PC-9 (cell line): Measurements from ENCODE around the gene TBL1XR1. TPM values are rescaled to one million over a fixed set of nuclear protein-coding genes. Genes with fewer than 3 reads are reported as not detected.
A peak's percentile ranks its signal among the peaks of the same experiment; 100 is the strongest.

Experiments used
- BruUV-seq: library from RNA; stranded (reverse); fragments of 400-500 nt; replicated peaks from 2 replicates; lab custom pipeline; 2021; lab: Mats Ljungman, UMichigan
- CTCF ChIA-PET: fragments of 300-600 bp; sonication (Branson Sonifier 250); formaldehyde crosslinking; loops from one replicate; lab custom pipeline; 2022; ENCODE audit warnings: antibody characterized with exemption; lab: Charles Lee
- POLR2A ChIA-PET: fragments of 300-600 bp; sonication (Branson Sonifier 250); formaldehyde crosslinking; loops from one replicate; lab custom pipeline; 2022; ENCODE audit warnings: antibody characterized with exemption; ENCODE audit not compliant: unreplicated experiment; lab: Charles Lee
- DNase-seq, 2 experiments: peaks; one replicate each; pipeline versions ENCODE4 v3.0.0 to v3.0.0-alpha.2; 2015 to 2022; ENCODE audit warnings: mixed read lengths in 1 of 2
- H2AFZ ChIP-seq: fragments of 200-600 bp; sonication (generic); 2 replicates; pipeline ENCODE4 v1.8.1; 2017; ENCODE audit warnings: antibody characterized with exemption
- H3F3A ChIP-seq: fragments of 200-600 bp; sonication (generic); 2 replicates; pipeline ENCODE4 v1.8.1; 2017; ENCODE audit warnings: antibody characterized with exemption, mild to moderate bottlenecking, low read depth; ENCODE audit not compliant: insufficient read depth
- H3K27ac ChIP-seq: fragments of 200-600 bp; sonication (generic); 2 replicates; pipeline ENCODE4 v1.6.1; 2016; ENCODE audit warnings: mixed run types
- H3K27me3 ChIP-seq: fragments of 200-600 bp; sonication (generic); 2 replicates; pipeline ENCODE4 v1.6.1; 2016; ENCODE audit warnings: low read depth, mixed run types; ENCODE audit not compliant: insufficient read depth
- H3K36me3 ChIP-seq: fragments of 200-600 bp; sonication (generic); 2 replicates; pipeline ENCODE4 v1.6.1; 2016; ENCODE audit warnings: low read depth, mixed run types
- H3K4me1 ChIP-seq: fragments of 200-600 bp; sonication (generic); replicated peaks from 2 replicates; pipeline ENCODE4 v1.6.1; 2016; ENCODE audit warnings: mixed run types; ENCODE audit not compliant: insufficient read depth
- H3K4me2 ChIP-seq: fragments of 200-600 bp; sonication (generic); 2 replicates; pipeline ENCODE4 v1.6.1; 2017; ENCODE audit warnings: mixed run types
- H3K4me3 ChIP-seq: fragments of 200-600 bp; sonication (generic); 2 replicates; pipeline ENCODE4 v1.6.1; 2016; ENCODE audit warnings: mixed run types
- H3K79me2 ChIP-seq: fragments of 200-600 bp; sonication (generic); 2 replicates; pipeline ENCODE4 v1.6.1; 2017; ENCODE audit warnings: low read depth, mixed run types
- H3K9me2 ChIP-seq: fragments of 200-600 bp; sonication (generic); 2 replicates; pipeline ENCODE4 v1.8.1; 2017; ENCODE audit warnings: mild to moderate bottlenecking; ENCODE audit not compliant: insufficient read depth
- H3K9me3 ChIP-seq: fragments of 200-600 bp; sonication (generic); 2 replicates; pipeline ENCODE4 v1.8.1; 2016; ENCODE audit warnings: low read depth; ENCODE audit not compliant: insufficient read depth
- H4K20me1 ChIP-seq: fragments of 200-600 bp; sonication (generic); 2 replicates; pipeline ENCODE4 v1.8.1; 2017; ENCODE audit not compliant: insufficient read depth
- EZH2 ChIP-seq: fragments of 200-600 bp; sonication (generic); IDR thresholded peaks from 2 replicates; pipeline ENCODE4 v1.8.0; 2017; ENCODE audit warnings: antibody characterized with exemption, low read depth
- intact Hi-C: fragments of 100-400 bp; cut with micrococcal nuclease; formaldehyde crosslinking; loops from one replicate; pipeline ENCODE4 v1.10.0; 2022; ENCODE audit not compliant: unreplicated experiment
- total RNA-seq: library from RNA; stranded (reverse); gene quantifications from 2 replicates; pipeline ENCODE4 v1.2.3, GENCODE V29; 2021
- TF ChIP-seq, protein P1 (sequence below): fragments of 200-600 bp; sonication (generic); conservative IDR thresholded peaks from 2 replicates; pipeline ENCODE4 v1.6.1; 2017; ENCODE audit warnings: mixed run types, antibody characterized with exemption, mild to moderate bottlenecking, moderate library complexity

Gene TBL1XR1
- total RNA-seq, 1 experiment from 2014 or later: 243 TPM

DNA sequence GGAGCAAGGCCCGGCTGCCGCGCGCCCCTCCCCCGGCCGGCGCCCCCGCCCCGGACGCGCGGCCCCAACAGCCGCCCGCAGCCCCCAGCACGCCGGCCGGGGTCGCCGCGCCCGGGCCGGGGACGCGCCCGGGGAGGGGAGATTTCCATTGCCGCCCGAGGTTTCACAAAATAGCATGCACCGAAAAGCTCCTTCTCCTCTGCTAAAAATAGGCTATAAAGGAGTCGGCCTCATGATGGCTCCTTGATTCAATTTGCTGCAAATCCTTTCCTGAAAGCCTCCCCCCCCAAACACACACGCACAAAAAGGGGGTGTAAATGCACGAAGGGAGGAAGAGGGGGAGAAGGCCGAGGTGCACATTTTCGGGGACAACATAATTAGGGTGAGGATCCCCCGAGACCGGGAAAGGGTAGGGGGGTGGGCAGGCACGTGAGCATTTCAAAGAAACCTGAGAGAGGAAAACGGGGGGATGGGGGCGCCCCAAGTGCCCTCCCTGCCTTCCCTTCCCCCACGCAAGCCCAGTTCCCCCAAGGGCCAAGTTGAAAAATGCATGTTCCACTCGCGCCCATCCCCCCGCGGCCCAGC lies 734 bp downstream of the TBL1XR1 start:
- no TSS peak for BruUV-seq
- peak in 1 of 2 experiments; percentile 33 for DNase-seq
- Histone ChIP-seq H3K9me2 (no peaks in the 10 kb centered on the region), H3K36me3 (peaks cover 32% of the 10 kb centered on the region), H4K20me1 (peaks cover 5% of the 10 kb centered on the region), H3F3A (peaks cover 37% of the 10 kb centered on the region; the same call in 1 of the 2 replicates), H3K4me1 (peaks cover 44% of the 10 kb centered on the region), H2AFZ (peak overlapping the region; percentile 74), H3K27me3 (no peaks in the 10 kb centered on the region), H3K27ac (peak overlapping the region; percentile 97), H3K4me3 (peak overlapping the region; percentile 82), H3K9me3 (no peaks in the 10 kb centered on the region), H3K79me2 (peaks cover 52% of the 10 kb centered on the region), H3K4me2 (peak overlapping the region; percentile 85)
- intact Hi-C loops: loop anchor here (1.0 to 10.0 kb wide), 12 partner anchors 145 to 1189 kb away; no protein-coding TSS in a partner anchor
- no peak for TF ChIP-seq EZH2
- TF ChIP-seq, protein P1, sequence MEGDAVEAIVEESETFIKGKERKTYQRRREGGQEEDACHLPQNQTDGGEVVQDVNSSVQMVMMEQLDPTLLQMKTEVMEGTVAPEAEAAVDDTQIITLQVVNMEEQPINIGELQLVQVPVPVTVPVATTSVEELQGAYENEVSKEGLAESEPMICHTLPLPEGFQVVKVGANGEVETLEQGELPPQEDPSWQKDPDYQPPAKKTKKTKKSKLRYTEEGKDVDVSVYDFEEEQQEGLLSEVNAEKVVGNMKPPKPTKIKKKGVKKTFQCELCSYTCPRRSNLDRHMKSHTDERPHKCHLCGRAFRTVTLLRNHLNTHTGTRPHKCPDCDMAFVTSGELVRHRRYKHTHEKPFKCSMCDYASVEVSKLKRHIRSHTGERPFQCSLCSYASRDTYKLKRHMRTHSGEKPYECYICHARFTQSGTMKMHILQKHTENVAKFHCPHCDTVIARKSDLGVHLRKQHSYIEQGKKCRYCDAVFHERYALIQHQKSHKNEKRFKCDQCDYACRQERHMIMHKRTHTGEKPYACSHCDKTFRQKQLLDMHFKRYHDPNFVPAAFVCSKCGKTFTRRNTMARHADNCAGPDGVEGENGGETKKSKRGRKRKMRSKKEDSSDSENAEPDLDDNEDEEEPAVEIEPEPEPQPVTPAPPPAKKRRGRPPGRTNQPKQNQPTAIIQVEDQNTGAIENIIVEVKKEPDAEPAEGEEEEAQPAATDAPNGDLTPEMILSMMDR: no peak
- ChIA-PET CTCF (interaction anchor here (1.0 kb wide), 1 partner anchor 251 kb away, joined by 3 read pairs; no protein-coding TSS in a partner anchor), POLR2A (interaction anchor here (1.8 kb wide), 1 partner anchor 161 kb away, joined by 9 read pairs; no protein-coding TSS in a partner anchor)

DNA sequence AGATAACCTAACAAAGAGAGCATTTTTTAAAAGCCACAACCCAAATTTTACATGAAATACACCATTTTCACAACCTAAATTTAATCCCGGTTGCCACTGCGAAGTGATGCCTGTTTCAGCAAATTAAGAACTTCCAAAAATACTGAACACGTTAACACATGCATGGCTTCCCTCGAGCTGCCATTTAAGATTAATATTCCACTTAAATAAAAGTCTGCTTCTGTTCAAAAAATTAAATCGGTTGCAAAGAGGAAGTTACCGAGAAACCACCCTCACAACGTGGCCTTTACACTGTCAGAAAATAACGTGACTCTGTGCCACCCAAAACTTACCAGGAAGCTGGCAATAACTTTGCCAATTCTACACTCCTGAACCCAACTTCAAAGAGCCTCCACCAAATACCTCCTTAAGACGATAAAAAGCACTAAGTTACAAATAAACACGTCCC lies 1.2 kb downstream of the TBL1XR1 start:
- Histone ChIP-seq H3K36me3 (peaks cover 35% of the 10 kb centered on the region), H3K4me3 (peak overlapping the region; percentile 82), H3K4me2 (peak overlapping the region; percentile 85), H3K27me3 (no peaks in the 10 kb centered on the region), H3K9me3 (no peaks in the 10 kb centered on the region), H3K27ac (peak overlapping the region; percentile 97), H3K79me2 (peaks cover 58% of the 10 kb centered on the region), H3K4me1 (peaks cover 49% of the 10 kb centered on the region), H3F3A (peaks cover 38% of the 10 kb centered on the region; the same call in 1 of the 2 replicates), H2AFZ (peak overlapping the region; percentile 74), H4K20me1 (peaks cover 10% of the 10 kb centered on the region), H3K9me2 (no peaks in the 10 kb centered on the region)
- POLR2A ChIA-PET: interaction anchor here (1.8 kb wide), 1 partner anchor 161 kb away, joined by 9 read pairs; no protein-coding TSS in a partner anchor
- intact Hi-C loops: loop anchor here (2.0 to 10.0 kb wide), 7 partner anchors 254 to 1129 kb away; no protein-coding TSS in a partner anchor
- BruUV-seq: no TSS peak
- TF ChIP-seq EZH2: no peak
- TF ChIP-seq, protein P1: no peak
- CTCF ChIA-PET: no interaction called here
- no peak for DNase-seq

DNA sequence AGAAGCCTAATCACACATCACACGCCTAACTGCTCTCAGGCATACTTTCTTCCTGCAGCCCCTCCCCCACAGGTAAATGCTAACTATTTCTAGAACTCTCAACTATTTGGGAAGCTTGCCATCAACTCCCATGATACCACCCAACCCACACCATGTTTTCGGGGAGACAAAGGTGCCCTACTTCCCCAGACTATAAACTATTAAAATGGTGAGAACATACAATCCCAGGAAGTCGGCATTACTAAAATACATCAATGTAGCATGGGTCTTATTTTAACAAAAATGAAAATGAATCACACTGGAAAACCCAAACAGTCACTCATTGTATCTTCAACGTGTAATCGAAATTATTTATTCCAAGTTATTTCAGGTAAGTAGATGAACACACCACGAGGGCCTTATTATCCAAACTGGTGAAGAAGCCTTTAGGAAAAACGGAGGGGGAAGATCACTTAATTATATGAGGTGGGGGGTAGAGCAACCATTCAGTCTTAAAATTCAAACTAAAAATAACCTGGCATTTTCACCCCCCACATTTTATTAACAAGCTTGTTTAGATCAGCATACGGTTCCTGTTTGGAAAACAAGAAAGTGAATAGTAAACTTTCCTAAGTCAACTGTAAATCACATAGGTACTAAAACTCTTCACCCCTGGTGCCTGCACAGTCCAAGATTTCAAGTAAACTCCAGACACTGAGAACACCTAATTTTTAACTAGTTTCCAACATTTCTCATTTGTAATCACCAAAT lies 1.9 kb downstream of the TBL1XR1 start:
- peaks cover 40% of the 10 kb centered on the region; the same call in 1 of the 2 replicates for H3F3A ChIP-seq
- POLR2A ChIA-PET: interaction anchor here (0.6 to 1.8 kb wide), 3 partner anchors 142 to 164 kb away, joined by 3 to 16 read pairs (median 9); no protein-coding TSS in a partner anchor
- H3K9me3 ChIP-seq: no peaks in the 10 kb centered on the region
- peaks cover 14% of the 10 kb centered on the region for H4K20me1 ChIP-seq
- H3K4me1 ChIP-seq: peaks cover 51% of the 10 kb centered on the region
- no peaks in the 10 kb centered on the region for H3K9me2 ChIP-seq
- BruUV-seq: TSS peak; percentile 35
- peak overlapping the region; percentile 82 for H3K4me3 ChIP-seq
- TF ChIP-seq EZH2: no peak
- TF ChIP-seq, protein P1: no peak
- peak overlapping the region; percentile 97 for H3K27ac ChIP-seq
- peak overlapping the region; percentile 74; the same call in 1 of the 2 replicates for H2AFZ ChIP-seq
- peak overlapping the region; percentile 85 for H3K4me2 ChIP-seq
- H3K79me2 ChIP-seq: peaks cover 64% of the 10 kb centered on the region
- DNase-seq: peak; percentile 15 to 50
- no peaks in the 10 kb centered on the region for H3K27me3 ChIP-seq
- intact Hi-C loops: loop anchor here (2.0 to 10.0 kb wide), 5 partner anchors 49 to 959 kb away; no protein-coding TSS in a partner anchor
- CTCF ChIA-PET: no interaction called here
- peaks cover 35% of the 10 kb centered on the region for H3K36me3 ChIP-seq
